Measurements from ENCODE around the gene RYK.

DNA sequence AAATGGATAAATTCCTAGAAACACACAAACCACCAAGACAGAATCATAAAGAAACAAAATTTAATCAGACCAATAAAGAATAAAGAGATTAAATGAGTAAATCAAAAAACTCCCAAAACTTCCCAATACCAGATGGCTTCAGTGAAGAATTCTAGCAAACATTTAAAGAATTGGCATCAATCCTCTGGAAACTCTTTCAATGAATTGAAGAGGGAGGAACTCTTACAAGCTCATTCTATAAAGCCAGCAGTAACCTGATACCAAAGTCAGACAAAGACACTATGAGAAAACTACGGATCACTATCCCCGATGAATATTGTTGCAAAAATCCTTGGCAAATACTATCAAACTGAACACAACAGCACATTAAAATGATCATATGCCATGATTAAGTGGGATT lies 139.0 kb downstream of the RYK start:
- TF ChIP-seq, protein P1, sequence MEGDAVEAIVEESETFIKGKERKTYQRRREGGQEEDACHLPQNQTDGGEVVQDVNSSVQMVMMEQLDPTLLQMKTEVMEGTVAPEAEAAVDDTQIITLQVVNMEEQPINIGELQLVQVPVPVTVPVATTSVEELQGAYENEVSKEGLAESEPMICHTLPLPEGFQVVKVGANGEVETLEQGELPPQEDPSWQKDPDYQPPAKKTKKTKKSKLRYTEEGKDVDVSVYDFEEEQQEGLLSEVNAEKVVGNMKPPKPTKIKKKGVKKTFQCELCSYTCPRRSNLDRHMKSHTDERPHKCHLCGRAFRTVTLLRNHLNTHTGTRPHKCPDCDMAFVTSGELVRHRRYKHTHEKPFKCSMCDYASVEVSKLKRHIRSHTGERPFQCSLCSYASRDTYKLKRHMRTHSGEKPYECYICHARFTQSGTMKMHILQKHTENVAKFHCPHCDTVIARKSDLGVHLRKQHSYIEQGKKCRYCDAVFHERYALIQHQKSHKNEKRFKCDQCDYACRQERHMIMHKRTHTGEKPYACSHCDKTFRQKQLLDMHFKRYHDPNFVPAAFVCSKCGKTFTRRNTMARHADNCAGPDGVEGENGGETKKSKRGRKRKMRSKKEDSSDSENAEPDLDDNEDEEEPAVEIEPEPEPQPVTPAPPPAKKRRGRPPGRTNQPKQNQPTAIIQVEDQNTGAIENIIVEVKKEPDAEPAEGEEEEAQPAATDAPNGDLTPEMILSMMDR (conservative IDR thresholded peaks at IDR 0.05; ENCODE audit: low read length), result no peak
- no peak for TF ChIP-seq EZH2phosphoT487 (IDR thresholded peaks at IDR 0.05; ENCODE audit: borderline replicate concordance)

Data from Loucy (cell line).